ENCODE measurements around the gene LSM3.

The LSM3 gene

GRCh38 chr3:14236902-14237301 lies 58.3 kb downstream of the LSM3 start:
- in situ Hi-C loops (cut with HindIII; ENCODE audit: low sequenced_read_pairs): no loop called here

- in situ Hi-C loops (cut with HindIII; ENCODE audit: low sequenced_read_pairs): no loop called here
Observed at GRCh38 chr3:14237457-14237856, 58.8 kb downstream of the LSM3 start.

- in situ Hi-C loops (cut with HindIII; ENCODE audit: low sequenced_read_pairs): no loop called here
Observed at GRCh38 chr3:14238356-14238755, 59.7 kb downstream of the LSM3 start.

- in situ Hi-C loops (cut with HindIII; ENCODE audit: low sequenced_read_pairs): no loop called here
Observed at GRCh38 chr3:14238930-14239329, 60.3 kb downstream of the LSM3 start.

GRCh38 chr3:14239940-14240339 lies 61.3 kb downstream of the LSM3 start:
- in situ Hi-C loops (cut with HindIII; ENCODE audit: low sequenced_read_pairs): no loop called here

- in situ Hi-C loops (cut with HindIII; ENCODE audit: low sequenced_read_pairs): no loop called here
Observed at GRCh38 chr3:14240366-14240765, 61.7 kb downstream of the LSM3 start.

GRCh38 chr3:14241716-14242115 lies 63.1 kb downstream of the LSM3 start:
- in situ Hi-C loops (cut with HindIII; ENCODE audit: low sequenced_read_pairs): no loop called here

GRCh38 chr3:14242490-14243311 lies 64.1 kb downstream of the LSM3 start:
- in situ Hi-C loops (cut with HindIII; ENCODE audit: low sequenced_read_pairs): no loop called here

GRCh38 chr3:14243782-14244181 lies 65.2 kb downstream of the LSM3 start:
- in situ Hi-C loops (cut with HindIII; ENCODE audit: low sequenced_read_pairs): no loop called here

GRCh38 chr3:14244521-14245247 lies 66.1 kb downstream of the LSM3 start:
- in situ Hi-C loops (cut with HindIII; ENCODE audit: low sequenced_read_pairs): no loop called here

GRCh38 chr3:14245248-14245639 lies 66.6 kb downstream of the LSM3 start:
- in situ Hi-C loops (cut with HindIII; ENCODE audit: low sequenced_read_pairs): no loop called here

- in situ Hi-C loops (cut with HindIII; ENCODE audit: low sequenced_read_pairs): no loop called here
Observed at GRCh38 chr3:14245822-14246221, 67.2 kb downstream of the LSM3 start.

- in situ Hi-C loops (cut with HindIII; ENCODE audit: low sequenced_read_pairs): no loop called here
Observed at GRCh38 chr3:14246414-14246813, 67.8 kb downstream of the LSM3 start.

GRCh38 chr3:14248477-14248848 lies 69.8 kb downstream of the LSM3 start:
- in situ Hi-C loops (cut with HindIII; ENCODE audit: low sequenced_read_pairs): no loop called here

- in situ Hi-C loops (cut with HindIII; ENCODE audit: low sequenced_read_pairs): no loop called here
Observed at GRCh38 chr3:14248849-14249523, 70.4 kb downstream of the LSM3 start.

Measured in DLD1 (cell line).